ENCODE data around the gene WDR20.
"Not testable (repeated sequence)": the region's sequence is repeated elsewhere in the genome, so short reads cannot be mapped to it uniquely, and the experiment has no call there.

WDR20 gene

DNA sequence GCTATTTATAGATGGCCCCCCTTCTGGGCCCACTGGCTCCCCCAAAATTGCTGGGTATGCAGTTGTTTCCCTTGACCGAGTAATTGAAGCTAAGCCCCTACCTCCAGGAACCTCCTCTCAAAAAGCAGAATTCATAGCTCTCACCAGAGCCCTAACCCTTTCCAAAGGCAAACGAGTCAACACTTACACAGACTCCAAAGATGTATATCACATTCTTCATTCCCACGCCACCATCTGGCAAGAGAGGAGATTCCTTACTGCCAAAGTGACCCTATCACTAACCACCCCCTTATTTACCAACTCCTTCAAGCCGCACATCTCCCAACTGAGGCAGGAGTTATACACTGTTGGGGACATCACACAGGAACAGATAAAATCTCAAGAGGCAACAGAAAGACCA is 98.4 kb downstream of the WDR20 start:
- no peak overlapping the region for H3K4me3 ChIP-seq (replicated peaks; ENCODE audit: low read depth, low read length)
- TF ChIP-seq CTCF (IDR thresholded peaks at IDR 0.05; ENCODE audit: low read depth, low read length, missing control alignments): no peak
- no peak for DNase-seq (ENCODE audit: extremely low read depth, low read depth)

- H3K4me3 ChIP-seq (replicated peaks; ENCODE audit: low read depth, low read length): no peak overlapping the region
- no peak for DNase-seq (ENCODE audit: extremely low read depth, low read depth)
- TF ChIP-seq CTCF (IDR thresholded peaks at IDR 0.05; ENCODE audit: low read depth, low read length, missing control alignments): no peak
Measured at GRCh38 chr14:102238766-102239165, 99.1 kb downstream of the WDR20 start.

GRCh38 chr14:102239231-102239630 is 99.5 kb downstream of the WDR20 start:
- no peak for DNase-seq (ENCODE audit: extremely low read depth, low read depth)
- H3K4me3 ChIP-seq (replicated peaks; ENCODE audit: low read depth, low read length): no peak overlapping the region
- TF ChIP-seq CTCF (IDR thresholded peaks at IDR 0.05; ENCODE audit: low read depth, low read length, missing control alignments): no peak

DNA sequence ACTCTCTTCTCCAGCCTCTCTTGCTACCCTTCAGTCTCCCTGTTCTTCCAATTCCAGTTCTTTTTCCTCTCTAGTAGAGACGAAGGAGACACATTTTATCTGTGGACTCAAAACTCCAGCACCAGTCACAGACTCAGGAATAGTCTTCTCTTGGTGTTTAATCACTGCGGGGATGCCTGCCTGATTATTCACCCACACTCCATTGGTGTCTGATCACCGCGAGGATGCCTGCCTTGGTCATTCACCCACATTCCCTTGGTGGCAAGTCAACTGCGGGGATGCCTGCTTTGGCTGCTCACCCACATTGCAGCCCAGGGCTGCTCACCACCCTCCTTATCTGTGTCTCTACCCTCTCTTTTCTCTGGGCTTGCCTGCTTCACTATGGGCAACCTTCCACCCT is 100.8 kb downstream of the WDR20 start:
- H3K4me3 ChIP-seq (replicated peaks; ENCODE audit: low read depth, low read length); DNase-seq (ENCODE audit: extremely low read depth, low read depth): not testable (repeated sequence)

DNA sequence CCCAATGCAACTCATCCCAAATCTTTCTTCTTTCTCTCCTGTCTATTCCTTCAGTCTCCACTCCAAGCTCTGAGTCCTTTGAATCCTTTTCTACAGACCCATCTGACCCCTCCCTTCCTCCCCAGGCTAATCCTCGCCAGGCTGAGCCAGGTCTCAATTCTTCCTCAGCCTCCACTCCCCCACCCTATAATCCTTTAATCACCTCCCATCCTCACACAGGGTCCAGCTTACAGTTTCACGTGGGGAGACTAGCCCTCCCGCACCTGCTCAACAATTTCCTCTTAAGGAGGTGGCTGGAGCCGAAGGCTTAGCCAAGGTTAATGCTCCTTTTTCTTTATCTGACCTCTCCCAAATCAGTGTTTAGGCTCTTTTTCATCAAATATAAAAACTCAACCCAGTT is 101.5 kb downstream of the WDR20 start:
- DNase-seq (ENCODE audit: extremely low read depth, low read depth): no peak
- no peak overlapping the region for H3K4me3 ChIP-seq (replicated peaks; ENCODE audit: low read depth, low read length)
- TF ChIP-seq CTCF (IDR thresholded peaks at IDR 0.05; ENCODE audit: low read depth, low read length, missing control alignments): no peak

DNA sequence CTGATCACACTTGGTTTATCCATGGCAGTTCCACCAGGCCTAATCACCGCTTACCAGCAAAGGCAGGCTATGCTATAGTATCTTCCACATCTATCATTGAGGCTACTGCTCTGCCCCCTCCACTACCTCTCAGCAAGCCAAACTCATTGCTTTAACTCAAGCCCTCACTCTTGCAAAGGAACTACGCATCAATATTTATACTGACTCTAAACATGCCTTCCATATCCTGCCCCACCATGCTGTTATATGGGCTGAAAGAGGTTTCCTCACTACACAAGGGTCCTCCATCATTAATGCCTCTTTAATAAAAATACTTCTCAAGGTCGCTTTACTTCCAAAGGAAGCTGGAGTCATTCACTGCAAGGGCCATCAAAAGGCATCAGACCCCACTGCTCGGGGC is 104.1 kb downstream of the WDR20 start:
- not testable (repeated sequence) for H3K4me3 ChIP-seq (replicated peaks; ENCODE audit: low read depth, low read length); DNase-seq (ENCODE audit: extremely low read depth, low read depth)

DNA sequence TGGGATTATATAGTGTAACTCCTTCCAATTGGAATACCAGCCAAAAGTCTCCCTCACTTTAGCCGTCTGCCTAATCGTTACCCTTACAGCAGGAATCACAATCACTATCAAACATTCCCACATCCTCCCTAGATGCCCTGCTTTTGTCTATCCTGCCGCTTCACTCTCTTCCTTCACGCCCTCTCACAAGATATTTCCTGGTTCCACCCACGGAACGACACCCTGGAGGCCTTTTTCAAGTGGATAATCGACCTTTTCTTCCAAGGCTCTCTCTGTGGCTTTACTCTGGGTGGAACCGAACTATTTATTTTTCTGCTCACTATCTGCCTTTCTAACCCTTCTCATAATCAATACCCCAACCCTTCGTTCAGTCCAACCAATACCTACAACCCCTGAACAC is 106.4 kb downstream of the WDR20 start:
- no peak for TF ChIP-seq CTCF (IDR thresholded peaks at IDR 0.05; ENCODE audit: low read depth, low read length, missing control alignments)
- H3K4me3 ChIP-seq (replicated peaks; ENCODE audit: low read depth, low read length): no peak overlapping the region
- DNase-seq (ENCODE audit: extremely low read depth, low read depth): no peak

GRCh38 chr14:102248121-102248520 is 108.4 kb downstream of the WDR20 start:
- no peak overlapping the region for H3K4me3 ChIP-seq (replicated peaks; ENCODE audit: low read depth, low read length)
- TF ChIP-seq CTCF (IDR thresholded peaks at IDR 0.05; ENCODE audit: low read depth, low read length, missing control alignments): no peak
- DNase-seq (ENCODE audit: extremely low read depth, low read depth): no peak
